ENCODE results near the gene FAM171A2. TPM values are rescaled to one million over a fixed set of nuclear protein-coding genes. Genes with fewer than 3 reads are reported as not detected.
A peak's percentile ranks its signal among the peaks of the same experiment; 100 is the strongest.
"Not testable (repeated sequence)": the region's sequence is repeated elsewhere in the genome, so short reads cannot be mapped to it uniquely, and the experiment has no call there.

The FAM171A2 gene
- total RNA-seq, 4 donors from 2014 or later = 0.27 to 5.0 (median 0.88) TPM; not detected in 1

DNA sequence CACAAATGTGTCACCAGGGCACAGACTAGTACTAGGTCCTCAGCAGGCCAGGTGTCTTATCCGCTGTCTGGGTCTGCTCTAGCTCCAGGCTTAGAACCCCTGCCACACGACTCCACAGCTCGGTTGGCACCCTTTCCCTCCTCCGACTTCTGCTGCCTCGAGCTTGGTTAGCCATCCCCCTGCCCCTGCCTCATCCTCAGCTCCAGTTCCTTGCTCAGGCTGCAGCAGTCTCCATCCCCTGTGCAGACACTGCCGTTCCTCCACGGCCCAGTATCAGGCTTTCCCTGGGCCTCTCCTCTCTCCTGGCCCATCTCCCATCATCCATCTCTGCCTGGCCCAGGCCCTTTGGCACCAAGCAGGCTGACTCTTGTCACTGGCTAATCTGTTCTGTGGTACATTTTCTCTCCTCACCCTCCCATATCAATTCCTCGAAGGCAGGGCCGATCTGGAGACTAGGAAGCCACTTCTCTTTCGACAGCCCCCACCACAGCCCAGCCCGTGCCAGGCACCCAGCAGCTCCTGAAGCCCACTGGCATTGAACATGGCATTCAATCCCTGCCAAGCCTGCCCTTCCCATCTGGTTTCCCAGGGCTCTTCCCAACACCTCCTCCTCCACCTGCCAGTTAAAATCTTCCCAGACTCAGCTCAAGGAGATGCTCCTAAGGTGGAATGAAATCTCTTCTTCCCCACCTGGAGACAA lies 20.0 kb downstream of the FAM171A2 start:
- H3K36me3 ChIP-seq = no peaks in the 10 kb centered on the region
- no peak overlapping the region for H3K4me3 ChIP-seq
- no peaks in the 10 kb centered on the region for H3K9me3 ChIP-seq
- TF ChIP-seq, protein P1, sequence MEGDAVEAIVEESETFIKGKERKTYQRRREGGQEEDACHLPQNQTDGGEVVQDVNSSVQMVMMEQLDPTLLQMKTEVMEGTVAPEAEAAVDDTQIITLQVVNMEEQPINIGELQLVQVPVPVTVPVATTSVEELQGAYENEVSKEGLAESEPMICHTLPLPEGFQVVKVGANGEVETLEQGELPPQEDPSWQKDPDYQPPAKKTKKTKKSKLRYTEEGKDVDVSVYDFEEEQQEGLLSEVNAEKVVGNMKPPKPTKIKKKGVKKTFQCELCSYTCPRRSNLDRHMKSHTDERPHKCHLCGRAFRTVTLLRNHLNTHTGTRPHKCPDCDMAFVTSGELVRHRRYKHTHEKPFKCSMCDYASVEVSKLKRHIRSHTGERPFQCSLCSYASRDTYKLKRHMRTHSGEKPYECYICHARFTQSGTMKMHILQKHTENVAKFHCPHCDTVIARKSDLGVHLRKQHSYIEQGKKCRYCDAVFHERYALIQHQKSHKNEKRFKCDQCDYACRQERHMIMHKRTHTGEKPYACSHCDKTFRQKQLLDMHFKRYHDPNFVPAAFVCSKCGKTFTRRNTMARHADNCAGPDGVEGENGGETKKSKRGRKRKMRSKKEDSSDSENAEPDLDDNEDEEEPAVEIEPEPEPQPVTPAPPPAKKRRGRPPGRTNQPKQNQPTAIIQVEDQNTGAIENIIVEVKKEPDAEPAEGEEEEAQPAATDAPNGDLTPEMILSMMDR (IDR thresholded peaks at IDR 0.05) = no peak
- TF ChIP-seq POLR2A (IDR thresholded peaks at IDR 0.05) = no peak
- H3K4me1 ChIP-seq = peaks cover 0 to 20% (median 6%) of the 10 kb centered on the region in 4 donors
- H3K27me3 ChIP-seq = no peaks in the 10 kb centered on the region
- no peak overlapping the region for H3K27ac ChIP-seq
- DNase-seq = no peak

DNA sequence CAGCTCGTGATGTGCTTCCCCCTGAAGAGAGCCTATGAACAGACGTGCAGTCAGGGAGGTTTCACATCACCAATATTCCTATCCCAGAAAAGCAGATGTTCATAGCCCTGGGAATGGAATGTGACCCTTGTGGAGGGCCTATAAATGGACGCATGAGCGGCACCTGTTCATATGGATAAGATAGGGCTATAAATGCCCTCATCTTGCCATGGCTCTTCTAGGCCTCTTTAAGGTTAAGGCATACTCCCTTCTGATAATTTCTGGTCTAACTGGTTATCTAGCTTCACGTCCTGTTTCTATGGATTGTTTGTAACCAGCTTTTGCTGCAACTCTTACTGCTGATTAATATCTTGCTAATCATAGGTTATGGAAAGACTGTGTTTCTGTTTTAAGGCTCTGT lies 23.1 kb downstream of the FAM171A2 start:
- not testable (repeated sequence) for H3K27me3 ChIP-seq, H3K36me3 ChIP-seq, H3K9me3 ChIP-seq, H3K4me1 ChIP-seq, H3K4me3 ChIP-seq, H3K27ac ChIP-seq, DNase-seq

DNA sequence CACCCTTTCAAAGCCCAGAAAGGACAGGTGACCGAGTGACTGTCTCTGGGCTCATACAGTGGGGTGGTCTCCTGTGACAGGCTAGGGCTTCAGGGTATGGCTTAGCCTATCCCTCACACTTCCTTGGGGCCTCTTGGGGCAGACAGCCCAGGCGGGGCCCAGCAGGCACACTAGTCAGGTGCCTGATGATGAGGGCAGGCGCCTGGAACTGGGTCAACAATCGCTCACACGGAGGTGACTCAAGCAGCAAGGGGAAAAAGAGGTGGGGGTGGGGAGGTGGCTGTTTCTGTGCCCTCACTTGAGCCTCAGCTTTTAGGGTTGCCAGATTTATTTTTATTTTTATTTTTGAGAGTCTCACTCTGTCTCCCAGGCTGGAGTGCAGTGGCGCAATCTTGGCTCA lies 25.0 kb downstream of the FAM171A2 start:
- Histone ChIP-seq H3K27ac (no peak overlapping the region), H3K9me3 (no peaks in the 10 kb centered on the region), H3K4me3 (no peak overlapping the region), H3K4me1 (peaks cover 0 to 4% (median 0%) of the 10 kb centered on the region in 4 donors), H3K27me3 (no peaks in the 10 kb centered on the region), H3K36me3 (no peaks in the 10 kb centered on the region)
- TF ChIP-seq POLR2A (IDR thresholded peaks at IDR 0.05) = no peak
- TF ChIP-seq, protein P1 (IDR thresholded peaks at IDR 0.05) = no peak
- no peak for DNase-seq

DNA sequence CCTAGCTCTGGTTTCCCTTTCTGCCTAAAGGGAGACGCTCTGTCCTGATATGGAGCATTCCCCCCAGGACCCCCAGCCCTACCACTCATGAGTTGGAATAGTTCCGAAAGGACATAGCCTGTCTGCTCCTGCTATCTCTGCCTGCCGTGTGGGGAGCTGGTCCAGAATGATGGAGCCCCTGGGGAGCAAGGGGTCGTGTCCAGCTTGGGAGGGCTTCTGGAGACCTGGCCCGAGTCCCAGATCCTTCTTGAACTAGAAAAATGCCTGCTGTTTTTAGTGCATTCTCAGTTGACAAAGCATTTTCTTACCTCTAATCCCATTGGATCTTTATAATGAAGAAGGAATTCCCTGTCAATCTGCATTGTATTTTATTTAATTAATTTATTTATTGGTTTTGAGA lies 27.7 kb downstream of the FAM171A2 start:
- TF ChIP-seq POLR2A (IDR thresholded peaks at IDR 0.05) = no peak
- TF ChIP-seq, protein P1 (IDR thresholded peaks at IDR 0.05) = no peak
- peaks cover 0 to 4% (median 1%) of the 10 kb centered on the region in 4 donors for H3K4me1 ChIP-seq
- no peak overlapping the region for H3K27ac ChIP-seq
- H3K27me3 ChIP-seq = no peaks in the 10 kb centered on the region
- no peak overlapping the region for H3K4me3 ChIP-seq
- no peak for DNase-seq
- H3K9me3 ChIP-seq = no peaks in the 10 kb centered on the region
- H3K36me3 ChIP-seq = no peaks in the 10 kb centered on the region

DNA sequence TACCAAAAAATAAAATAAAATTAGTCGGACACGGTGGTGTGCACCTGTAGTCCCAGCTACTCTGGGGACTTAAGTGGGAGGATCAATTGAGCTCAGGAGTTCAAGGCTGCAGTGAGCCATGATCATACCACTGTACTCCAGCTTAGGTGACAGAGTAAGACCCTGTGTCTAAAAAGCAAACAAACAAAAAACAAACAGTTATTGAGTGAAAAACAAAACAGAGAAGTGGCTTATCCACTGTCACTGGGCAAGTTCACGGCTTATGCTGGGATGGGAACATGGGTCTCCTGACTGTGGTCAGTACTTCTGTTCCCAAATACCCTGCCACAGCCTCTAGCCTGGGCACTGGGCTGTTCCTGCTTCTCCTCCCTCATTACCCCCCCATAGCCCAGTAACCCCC lies 28.1 kb downstream of the FAM171A2 start:
- H3K4me1 ChIP-seq = peaks cover 0 to 5% (median 2%) of the 10 kb centered on the region in 4 donors
- no peaks in the 10 kb centered on the region for H3K27me3 ChIP-seq
- H3K36me3 ChIP-seq = no peaks in the 10 kb centered on the region
- H3K4me3 ChIP-seq = no peak overlapping the region
- TF ChIP-seq, protein P1 (IDR thresholded peaks at IDR 0.05) = no peak
- no peak for TF ChIP-seq POLR2A (IDR thresholded peaks at IDR 0.05)
- H3K9me3 ChIP-seq = no peaks in the 10 kb centered on the region
- no peak overlapping the region for H3K27ac ChIP-seq
- DNase-seq = no peak

DNA sequence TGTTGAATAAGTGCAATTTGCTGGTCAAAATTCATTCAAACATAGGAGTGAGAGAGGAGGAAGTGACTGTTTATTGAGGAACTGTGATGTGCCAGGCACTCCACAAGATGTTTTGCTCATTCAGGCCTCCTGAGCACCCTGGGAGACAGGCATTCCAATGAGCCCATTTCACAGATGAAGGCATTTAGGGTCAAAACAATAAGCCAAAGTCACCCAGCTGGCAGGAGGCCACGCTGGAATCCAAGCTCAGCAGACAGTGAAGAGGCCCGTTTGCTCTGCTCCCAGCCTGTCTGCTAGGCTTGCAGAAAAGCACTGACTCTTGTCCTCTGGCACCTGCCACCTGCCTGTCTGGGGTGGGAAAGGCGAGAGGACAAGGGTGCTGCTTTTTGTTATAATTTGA lies 28.9 kb downstream of the FAM171A2 start:
- Histone ChIP-seq H3K27ac (peak overlapping the region in 1 of 4 donors; percentile 28), H3K4me1 (peaks cover 0 to 5% (median 2%) of the 10 kb centered on the region in 4 donors), H3K4me3 (no peak overlapping the region), H3K27me3 (no peaks in the 10 kb centered on the region), H3K36me3 (no peaks in the 10 kb centered on the region), H3K9me3 (no peaks in the 10 kb centered on the region)
- TF ChIP-seq, protein P1 (IDR thresholded peaks at IDR 0.05) = no peak
- no peak for TF ChIP-seq POLR2A (IDR thresholded peaks at IDR 0.05)
- no peak for DNase-seq

Data from Peyer's patch (tissue), 4 donors.